Activated naive CD4-positive, alpha-beta T cell treated with anti-CD3 and anti-CD28 coated beads, Interleukin-2, amount 10 ng/mL, durations not matched to agents 7 days and 5 days (primary cell): ENCODE data around the gene SMIM38.

ENCODE experiments used
- CTCF ChIA-PET: fragments of 350-600 bp; sonication (Branson Sonifier 250); formaldehyde crosslinking; loops from one replicate; lab custom pipeline; 2021; ENCODE audit warnings: antibody characterized with exemption; lab: Charles Lee
- DNase-seq: peaks from one replicate; pipeline ENCODE4 v3.0.0-alpha.2; 2020
- H3K27ac Mint-ChIP-seq: one replicate; pipeline ENCODE4 v1.8.0; 2021; ENCODE audit warnings: mild to moderate bottlenecking, moderate library complexity, mixed read lengths
- H3K27me3 Mint-ChIP-seq: one replicate; pipeline ENCODE4 v1.8.0; 2021; ENCODE audit warnings: mild to moderate bottlenecking, mixed read lengths
- H3K36me3 Mint-ChIP-seq: one replicate; pipeline ENCODE4 v1.8.0; 2021; ENCODE audit warnings: mixed read lengths
- H3K4me1 Mint-ChIP-seq: one replicate; pipeline ENCODE4 v1.8.0; 2021; ENCODE audit warnings: mixed read lengths
- H3K4me3 Mint-ChIP-seq: one replicate; pipeline ENCODE4 v1.8.0; 2021; ENCODE audit warnings: mild to moderate bottlenecking, moderate library complexity, mixed read lengths
- H3K9me3 Mint-ChIP-seq: one replicate; pipeline ENCODE4 v1.8.0; 2021; ENCODE audit warnings: mixed read lengths

Gene SMIM38

GRCh38 chr11:69183613-69184012 is 27.9 kb downstream of the SMIM38 start:
- Mint-ChIP-seq H3K27ac (no peak overlapping the region), H3K4me3 (no peak overlapping the region), H3K27me3 (peaks cover 7% of the 10 kb centered on the region), H3K4me1 (no peaks in the 10 kb centered on the region), H3K36me3 (no peaks in the 10 kb centered on the region), H3K9me3 (no peaks in the 10 kb centered on the region)
- CTCF ChIA-PET, result no interaction called here
- no peak for DNase-seq

- H3K4me3 Mint-ChIP-seq, result no peak overlapping the region
- H3K27me3 Mint-ChIP-seq, result peaks cover 7% of the 10 kb centered on the region
- no peaks in the 10 kb centered on the region for H3K4me1 Mint-ChIP-seq
- H3K36me3 Mint-ChIP-seq, result no peaks in the 10 kb centered on the region
- H3K27ac Mint-ChIP-seq, result no peak overlapping the region
- H3K9me3 Mint-ChIP-seq, result peaks cover 4% of the 10 kb centered on the region
- CTCF ChIA-PET, result no interaction called here
- DNase-seq, result no peak
These were observed 30.9 kb downstream of the SMIM38 start for GRCh38 chr11:69186316-69187260.

- no peak overlapping the region for H3K27ac Mint-ChIP-seq
- peaks cover 1% of the 10 kb centered on the region for H3K4me1 Mint-ChIP-seq
- H3K27me3 Mint-ChIP-seq, result peaks cover 7% of the 10 kb centered on the region
- H3K9me3 Mint-ChIP-seq, result peaks cover 4% of the 10 kb centered on the region
- H3K4me3 Mint-ChIP-seq, result no peak overlapping the region
- CTCF ChIA-PET, result no interaction called here
- DNase-seq, result no peak
- H3K36me3 Mint-ChIP-seq, result no peaks in the 10 kb centered on the region
These were observed 31.9 kb downstream of the SMIM38 start for GRCh38 chr11:69187540-69188065.

GRCh38 chr11:69189059-69189458 is 33.3 kb downstream of the SMIM38 start:
- H3K27me3 Mint-ChIP-seq, result no peaks in the 10 kb centered on the region
- H3K27ac Mint-ChIP-seq, result no peak overlapping the region
- CTCF ChIA-PET, result no interaction called here
- H3K36me3 Mint-ChIP-seq, result no peaks in the 10 kb centered on the region
- no peak for DNase-seq
- no peak overlapping the region for H3K4me3 Mint-ChIP-seq
- H3K9me3 Mint-ChIP-seq, result peaks cover 4% of the 10 kb centered on the region
- peaks cover 4% of the 10 kb centered on the region for H3K4me1 Mint-ChIP-seq

- CTCF ChIA-PET, result interaction anchor here (0.6 kb wide), 1 partner anchor 1945 kb away, joined by 3 read pairs; no protein-coding TSS in a partner anchor
- no peaks in the 10 kb centered on the region for H3K27me3 Mint-ChIP-seq
- DNase-seq, result no peak
These were observed 35.2 kb downstream of the SMIM38 start for GRCh38 chr11:69190796-69191536.

GRCh38 chr11:69192301-69192721 is 36.6 kb downstream of the SMIM38 start:
- Mint-ChIP-seq H3K4me1 (peaks cover 4% of the 10 kb centered on the region), H3K27me3 (no peaks in the 10 kb centered on the region), H3K9me3 (peaks cover 7% of the 10 kb centered on the region), H3K27ac (no peak overlapping the region), H3K4me3 (no peak overlapping the region), H3K36me3 (no peaks in the 10 kb centered on the region)
- CTCF ChIA-PET, result no interaction called here
- no peak for DNase-seq

More at GRCh38 chr11:69190796-69191536, 35.2 kb downstream of the SMIM38 start:
- Mint-ChIP-seq H3K4me1 (peaks cover 4% of the 10 kb centered on the region), H3K9me3 (peaks cover 7% of the 10 kb centered on the region), H3K27ac (no peak overlapping the region), H3K36me3 (no peaks in the 10 kb centered on the region), H3K4me3 (no peak overlapping the region)

GRCh38 chr11:69193151-69193550 is 37.4 kb downstream of the SMIM38 start:
- CTCF ChIA-PET, result no interaction called here
- Mint-ChIP-seq H3K27me3 (no peaks in the 10 kb centered on the region), H3K4me3 (no peak overlapping the region), H3K27ac (no peak overlapping the region), H3K4me1 (peaks cover 4% of the 10 kb centered on the region), H3K9me3 (peaks cover 7% of the 10 kb centered on the region), H3K36me3 (no peaks in the 10 kb centered on the region)
- no peak for DNase-seq

- no peak overlapping the region for H3K27ac Mint-ChIP-seq
- no peak for DNase-seq
- no peak overlapping the region for H3K4me3 Mint-ChIP-seq
- no peaks in the 10 kb centered on the region for H3K27me3 Mint-ChIP-seq
- peaks cover 4% of the 10 kb centered on the region for H3K4me1 Mint-ChIP-seq
- peaks cover 7% of the 10 kb centered on the region for H3K9me3 Mint-ChIP-seq
- H3K36me3 Mint-ChIP-seq, result no peaks in the 10 kb centered on the region
- CTCF ChIA-PET, result no interaction called here
These were observed 37.9 kb downstream of the SMIM38 start for GRCh38 chr11:69193629-69194028.

- Mint-ChIP-seq H3K27me3 (no peaks in the 10 kb centered on the region), H3K4me1 (peaks cover 4% of the 10 kb centered on the region), H3K27ac (no peak overlapping the region), H3K9me3 (peaks cover 4% of the 10 kb centered on the region), H3K36me3 (no peaks in the 10 kb centered on the region), H3K4me3 (no peak overlapping the region)
- CTCF ChIA-PET, result no interaction called here
- DNase-seq, result no peak
These were observed 38.7 kb downstream of the SMIM38 start for GRCh38 chr11:69194396-69194795.

GRCh38 chr11:69194956-69195355 is 39.2 kb downstream of the SMIM38 start:
- Mint-ChIP-seq H3K27me3 (no peaks in the 10 kb centered on the region), H3K4me3 (no peak overlapping the region), H3K4me1 (peaks cover 4% of the 10 kb centered on the region), H3K27ac (no peak overlapping the region), H3K9me3 (peaks cover 4% of the 10 kb centered on the region), H3K36me3 (no peaks in the 10 kb centered on the region)
- CTCF ChIA-PET, result no interaction called here
- DNase-seq, result no peak

GRCh38 chr11:69195824-69196782 is 40.4 kb downstream of the SMIM38 start:
- CTCF ChIA-PET, result no interaction called here
- no peaks in the 10 kb centered on the region for H3K36me3 Mint-ChIP-seq
- peaks cover 4% of the 10 kb centered on the region for H3K9me3 Mint-ChIP-seq
- peaks cover 4% of the 10 kb centered on the region for H3K4me1 Mint-ChIP-seq
- H3K4me3 Mint-ChIP-seq, result no peak overlapping the region
- no peak overlapping the region for H3K27ac Mint-ChIP-seq
- DNase-seq, result no peak
- no peaks in the 10 kb centered on the region for H3K27me3 Mint-ChIP-seq

- no peaks in the 10 kb centered on the region for H3K36me3 Mint-ChIP-seq
- no peak overlapping the region for H3K4me3 Mint-ChIP-seq
- peaks cover 4% of the 10 kb centered on the region for H3K4me1 Mint-ChIP-seq
- no peak for DNase-seq
- CTCF ChIA-PET, result no interaction called here
- peaks cover 3% of the 10 kb centered on the region for H3K27me3 Mint-ChIP-seq
- peaks cover 4% of the 10 kb centered on the region for H3K9me3 Mint-ChIP-seq
- H3K27ac Mint-ChIP-seq, result no peak overlapping the region
These were observed 41.0 kb downstream of the SMIM38 start for GRCh38 chr11:69196783-69197169.

- Mint-ChIP-seq H3K9me3 (peaks cover 4% of the 10 kb centered on the region), H3K27ac (no peak overlapping the region)
These were observed 43.3 kb downstream of the SMIM38 start for GRCh38 chr11:69198891-69199582.

More at GRCh38 chr11:69198891-69199582, 43.3 kb downstream of the SMIM38 start:
- H3K4me3 Mint-ChIP-seq, result no peak overlapping the region
- H3K4me1 Mint-ChIP-seq, result no peaks in the 10 kb centered on the region
- no peak for DNase-seq
- no peaks in the 10 kb centered on the region for H3K36me3 Mint-ChIP-seq
- CTCF ChIA-PET, result no interaction called here
- peaks cover 4% of the 10 kb centered on the region for H3K27me3 Mint-ChIP-seq
